NCI-H2171 (cell line): ENCODE measurements around the gene MYH7.
"Not testable (repeated sequence)": the region's sequence is repeated elsewhere in the genome, so short reads cannot be mapped to it uniquely, and the experiment has no call there.

Source experiments
- DNase-seq: peaks from one replicate; lab custom pipeline; 2025; lab: John Stamatoyannopoulos, UW

Gene MYH7

DNA sequence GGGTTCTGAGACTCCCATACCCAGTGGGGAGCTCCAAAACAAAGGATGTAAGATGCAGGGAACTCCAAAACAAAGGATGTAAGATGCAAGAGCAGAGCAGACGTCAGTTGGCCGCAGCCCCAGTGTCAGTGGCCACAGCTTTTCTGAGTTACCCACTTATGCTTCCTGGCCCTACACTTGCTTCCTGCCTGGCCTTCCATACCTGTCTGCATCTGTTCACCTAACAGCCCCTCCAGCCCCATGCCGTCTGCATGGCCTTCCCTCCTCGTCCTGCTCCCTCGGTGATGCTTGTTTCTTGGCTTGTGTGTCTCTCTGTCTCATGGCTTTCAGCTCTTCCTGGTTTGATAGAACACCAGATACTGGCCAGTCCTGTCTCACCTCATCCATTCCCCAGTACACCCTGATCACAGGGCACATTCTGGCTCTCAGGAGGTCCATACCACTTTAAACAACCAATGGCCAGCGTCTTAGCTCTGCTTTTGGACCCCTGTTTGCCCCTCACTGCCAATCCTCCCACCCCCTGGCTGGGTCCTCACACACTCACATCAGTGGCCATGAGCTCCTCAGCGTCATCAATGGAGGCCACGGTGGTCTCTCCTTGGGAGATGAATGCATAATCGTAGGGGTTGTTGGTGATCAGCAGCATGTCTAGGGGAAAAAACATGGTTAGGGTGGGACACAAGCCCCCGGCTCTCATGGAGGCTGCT lies 5.3 kb downstream of the MYH7 start:
- DNase-seq: no peak

DNA sequence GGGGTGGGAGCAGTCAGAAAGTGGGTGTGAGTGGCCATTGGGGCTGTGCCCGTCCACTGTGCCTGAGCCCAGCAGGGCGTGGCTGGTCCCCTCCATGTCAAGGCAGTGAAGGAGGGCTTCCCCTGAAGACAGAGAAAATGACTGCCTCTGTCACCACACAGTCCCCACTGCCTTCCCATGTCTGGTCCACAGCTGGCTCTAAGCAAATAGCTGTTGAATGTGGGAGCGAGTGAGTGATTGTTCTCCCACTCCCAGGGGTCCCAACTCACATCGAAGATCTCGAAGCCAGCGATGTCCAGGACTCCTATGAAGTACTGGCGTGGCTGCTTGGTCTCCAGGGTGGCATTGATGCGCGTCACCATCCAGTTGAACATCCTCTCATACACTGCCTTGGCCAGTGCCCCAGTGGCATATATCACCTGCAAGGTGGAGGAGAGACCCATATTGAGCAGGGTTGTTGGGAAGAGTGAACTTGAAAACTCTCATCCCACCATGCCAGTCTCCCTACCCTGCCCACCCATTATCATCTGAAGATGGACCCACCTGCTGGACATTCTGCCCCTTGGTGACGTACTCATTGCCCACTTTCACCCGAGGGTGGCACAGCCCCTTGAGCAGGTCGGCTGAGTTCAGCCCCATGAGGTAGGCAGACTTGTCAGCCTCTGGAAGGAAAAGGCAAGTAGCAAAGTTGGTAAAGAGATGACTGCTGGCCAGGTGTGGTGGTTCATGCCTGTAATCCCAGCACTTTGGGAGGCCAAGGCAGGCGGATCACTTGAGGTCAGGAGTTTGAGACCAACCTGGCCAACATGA lies 6.6 kb downstream of the MYH7 start:
- no peak for DNase-seq

DNA sequence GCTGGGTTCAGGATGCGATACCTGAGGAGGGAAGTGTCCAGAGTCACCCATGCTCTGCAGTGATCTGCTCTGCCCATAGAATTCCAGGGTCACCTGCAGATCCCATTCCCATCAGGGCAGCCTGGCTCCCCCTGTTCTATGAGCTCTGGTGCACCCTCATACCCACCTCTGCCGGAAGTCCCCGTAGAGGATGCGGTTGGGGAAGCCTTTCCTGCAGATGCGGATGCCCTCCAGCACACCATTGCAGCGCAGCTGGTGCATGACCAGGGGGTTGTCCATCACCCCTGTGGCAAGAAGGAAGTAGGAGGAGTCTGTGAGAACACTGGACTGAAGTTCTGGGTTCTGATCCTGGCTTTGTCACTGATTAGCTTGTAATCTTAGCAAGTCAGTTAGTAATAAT lies 9.7 kb downstream of the MYH7 start:
- not testable (repeated sequence) for DNase-seq

DNA sequence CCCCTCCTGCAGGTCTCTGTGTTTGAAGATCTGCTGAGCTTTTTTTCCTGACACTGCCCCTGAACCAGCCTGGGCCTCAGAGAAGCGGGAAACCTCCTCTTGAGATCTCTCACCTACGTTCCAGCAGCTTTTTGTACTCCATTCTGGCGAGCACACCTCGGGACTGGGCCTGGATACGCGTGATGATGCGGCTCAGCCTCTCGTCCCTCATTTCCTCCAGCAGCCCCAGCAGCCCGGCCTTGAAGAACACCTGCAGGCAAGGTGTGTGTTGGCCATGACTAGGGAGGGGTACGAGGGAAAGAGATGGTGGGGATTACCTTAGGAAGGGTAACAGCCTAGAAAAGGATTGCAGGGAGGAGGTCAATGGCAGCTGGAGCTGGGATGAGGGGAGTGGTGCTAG lies 10.3 kb downstream of the MYH7 start:
- no peak for DNase-seq

DNA sequence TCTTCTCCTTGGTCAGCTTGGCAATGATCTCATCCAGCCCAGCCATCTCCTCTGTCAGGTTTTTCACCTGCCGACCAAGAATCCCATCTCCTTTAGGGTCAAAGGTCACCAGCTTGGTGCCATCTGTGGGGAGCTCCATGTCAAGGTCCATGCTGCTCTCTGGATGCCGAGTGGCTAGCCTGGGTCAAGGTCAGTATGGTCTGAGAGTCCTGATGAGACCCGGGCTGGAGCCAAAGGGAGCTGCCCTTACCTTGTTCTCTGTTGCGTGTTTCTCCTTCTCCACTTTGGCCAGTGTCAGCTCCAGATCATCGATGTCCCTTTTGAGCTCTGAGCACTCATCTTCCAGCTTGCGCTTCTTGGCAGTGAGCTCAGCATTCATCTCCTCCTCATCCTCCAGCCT lies 11.8 kb downstream of the MYH7 start:
- no peak for DNase-seq

DNA sequence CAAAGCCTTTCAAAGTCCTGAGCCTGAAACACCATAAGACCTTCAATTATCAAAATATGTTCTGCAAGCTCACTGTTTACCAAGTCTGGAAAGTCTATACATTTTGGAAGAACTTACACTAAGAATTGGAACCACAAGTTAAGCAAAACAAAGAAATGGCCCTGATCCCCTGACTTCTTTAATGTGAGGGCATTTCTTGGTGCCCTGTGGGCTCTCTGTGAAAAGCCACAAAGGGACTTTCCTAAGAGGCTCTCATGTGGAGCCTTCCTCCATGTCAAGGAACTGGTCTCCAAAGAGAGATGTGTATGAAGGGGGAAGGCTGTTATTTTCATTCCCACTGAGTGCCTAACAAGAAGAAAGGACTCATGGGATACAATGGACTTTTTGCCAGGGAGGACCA lies 13.9 kb downstream of the MYH7 start:
- DNase-seq: no peak

DNA sequence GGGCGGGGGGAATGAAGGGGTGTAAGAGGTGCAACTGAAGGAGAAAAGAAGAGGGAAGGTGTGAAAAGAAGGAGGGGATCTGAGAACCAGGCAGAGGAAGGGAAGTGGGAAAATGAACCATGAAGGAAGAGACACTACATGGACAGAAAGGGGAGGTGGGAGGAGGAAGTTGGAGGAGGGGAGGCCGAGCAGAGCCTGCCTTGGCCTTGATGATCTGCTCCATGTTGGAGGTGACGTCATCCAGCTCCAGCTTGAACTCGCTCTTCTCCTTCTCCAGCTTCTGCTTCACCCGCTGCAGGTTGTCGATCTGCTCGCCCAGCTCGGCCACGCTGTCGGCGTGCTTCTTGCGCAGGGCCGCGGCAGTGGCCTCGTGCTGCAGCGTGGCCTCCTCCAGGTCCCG lies 15.8 kb downstream of the MYH7 start:
- not testable (repeated sequence) for DNase-seq

DNA sequence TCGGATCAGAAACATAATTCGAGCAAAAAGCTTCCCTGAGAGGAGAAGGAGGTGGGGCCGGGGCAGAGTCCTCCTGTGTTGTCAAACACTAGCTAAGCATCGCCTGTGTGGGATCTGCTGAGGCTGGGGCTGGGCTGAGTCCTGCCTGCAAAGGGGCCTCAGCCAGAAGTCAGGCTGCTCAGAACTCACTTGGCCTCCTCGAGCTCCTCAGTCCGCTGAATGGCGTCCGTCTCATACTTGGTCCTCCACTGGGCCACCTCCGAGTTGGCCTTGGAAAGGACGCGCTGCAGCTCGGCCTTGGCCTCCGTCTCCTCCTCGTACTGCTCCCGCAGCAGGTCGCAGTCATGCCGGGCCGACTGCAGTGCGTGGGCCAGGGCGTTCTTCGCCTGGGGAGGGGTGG lies 17.4 kb downstream of the MYH7 start:
- DNase-seq: no peak

DNA sequence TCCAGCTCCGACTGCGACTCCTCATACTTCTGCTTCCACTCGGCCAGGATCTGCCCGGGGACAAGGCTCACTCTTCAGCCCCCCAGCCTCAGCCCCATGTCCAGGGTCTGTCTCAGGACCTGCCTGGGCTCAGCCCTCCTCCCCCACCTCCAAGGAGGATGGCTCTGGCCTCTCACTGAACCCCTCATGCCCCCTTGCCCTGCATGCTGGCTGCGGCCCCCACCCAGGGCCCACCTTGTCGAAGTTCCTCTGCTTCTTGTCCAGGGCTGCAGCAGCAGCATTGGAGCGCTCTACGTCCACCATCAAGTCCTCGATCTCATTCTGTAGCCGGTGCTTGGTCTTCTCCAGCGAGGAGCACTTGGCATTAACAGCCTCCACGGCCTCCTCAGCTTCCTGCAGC lies 18.2 kb downstream of the MYH7 start:
- not testable (repeated sequence) for DNase-seq

DNA sequence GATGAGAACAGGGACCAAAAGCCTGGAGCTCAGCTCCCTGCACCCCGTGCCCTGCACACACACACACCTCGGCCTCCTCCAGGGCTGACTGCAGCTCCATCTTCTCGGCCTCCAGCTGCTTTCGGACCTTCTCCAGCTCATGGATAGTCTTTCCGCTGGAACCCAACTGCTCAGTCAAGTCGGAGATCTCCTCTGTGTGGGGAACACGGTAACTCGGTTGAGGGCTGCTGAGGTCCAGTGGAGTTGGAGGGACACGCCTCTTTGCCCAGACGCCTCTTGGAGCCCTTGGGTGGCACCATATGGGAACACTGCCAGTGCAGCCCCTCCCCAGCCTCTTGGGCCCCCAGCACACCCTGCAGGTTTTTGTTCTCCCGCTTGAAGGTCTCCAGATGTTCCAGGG lies 18.7 kb downstream of the MYH7 start:
- DNase-seq: no peak

DNA sequence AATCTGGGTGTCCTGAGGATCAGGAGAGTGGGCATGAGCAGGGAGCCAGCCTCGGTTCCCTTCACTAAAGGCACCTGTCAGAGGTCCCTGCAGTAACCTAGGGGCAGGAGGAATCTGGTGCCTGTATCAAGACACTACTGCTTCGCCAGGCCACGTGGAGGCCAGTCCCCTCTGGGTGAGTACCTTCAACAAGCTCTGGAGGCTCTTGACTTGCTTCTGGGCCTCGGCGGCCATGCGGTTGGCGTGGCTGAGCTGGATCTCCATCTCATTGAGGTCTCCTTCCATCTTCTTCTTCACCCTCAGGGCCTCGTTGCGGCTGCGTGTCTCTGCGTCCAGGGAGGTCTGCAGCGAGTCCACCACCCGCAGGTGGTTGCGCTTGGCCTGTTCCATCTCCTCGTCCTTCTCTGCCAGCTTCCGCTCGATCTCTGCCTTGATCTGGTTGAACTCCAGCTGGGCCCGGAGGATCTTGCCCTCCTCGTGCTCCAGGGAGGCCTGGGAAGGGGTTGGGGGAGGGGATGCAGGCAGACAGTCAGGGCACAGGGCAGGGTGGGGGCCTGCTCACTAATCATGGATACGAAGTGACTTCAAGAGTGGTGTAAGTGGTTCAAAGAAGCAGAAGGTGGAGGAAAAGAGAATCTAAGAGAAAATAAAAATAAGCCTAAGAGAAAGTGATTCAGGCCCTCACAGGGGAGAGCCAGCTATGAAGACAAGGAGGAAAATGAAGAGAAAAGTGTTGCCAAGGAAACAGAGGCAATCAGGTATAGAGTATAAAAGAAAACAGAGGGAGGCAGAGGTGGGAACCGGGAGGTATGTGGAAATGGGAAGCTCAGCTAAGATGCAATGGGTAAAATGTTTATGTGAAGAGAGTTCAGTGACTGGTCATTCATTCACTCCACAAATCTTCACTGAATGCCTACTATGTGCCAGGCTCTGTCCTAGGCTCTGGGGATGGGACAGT lies 19.4 kb downstream of the MYH7 start:
- DNase-seq: no peak

DNA sequence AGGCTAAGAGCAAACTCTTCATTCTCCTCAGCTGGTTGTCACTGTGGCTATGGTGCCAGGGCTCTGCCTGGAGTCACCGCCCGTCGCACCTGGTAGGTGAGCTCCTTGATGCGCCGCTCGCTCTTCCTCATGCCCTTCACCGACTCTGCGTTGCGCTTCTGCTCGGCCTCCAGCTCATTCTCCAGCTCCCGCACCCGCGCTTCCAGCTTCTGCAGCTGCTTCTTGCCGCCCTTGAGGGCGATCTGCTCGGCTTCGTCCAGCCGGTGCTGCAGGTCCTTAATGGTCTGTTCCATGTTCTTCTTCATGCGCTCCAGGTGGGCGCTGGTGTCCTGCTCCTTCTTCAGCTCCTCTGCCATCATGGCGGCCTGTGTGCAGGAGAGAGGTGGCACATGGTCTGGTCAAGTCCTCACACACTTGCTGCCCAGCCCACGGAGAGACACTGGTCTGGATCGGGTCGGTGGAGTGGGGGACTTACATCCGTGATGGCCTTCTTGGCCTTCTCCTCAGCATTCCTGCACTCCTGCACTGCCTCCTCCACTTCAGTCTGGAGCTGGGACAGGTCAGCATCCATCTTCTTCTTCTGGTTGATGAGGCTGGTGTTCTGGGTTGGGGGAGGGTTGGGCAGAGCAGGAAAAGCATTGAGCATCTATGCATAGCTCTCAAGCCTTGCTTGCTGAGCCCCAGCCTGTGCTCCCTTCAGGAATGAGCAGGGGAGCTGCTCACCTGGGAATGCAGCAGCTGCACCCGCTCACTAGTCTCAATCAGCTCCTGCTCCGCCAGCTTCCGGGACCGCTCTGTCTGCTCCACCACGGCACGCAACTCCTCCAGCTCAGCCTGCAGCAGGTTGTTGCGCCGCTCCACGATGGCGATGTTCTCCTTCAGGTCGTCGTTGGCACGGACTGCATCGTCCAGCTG lies 20.3 kb downstream of the MYH7 start:
- DNase-seq: no peak

DNA sequence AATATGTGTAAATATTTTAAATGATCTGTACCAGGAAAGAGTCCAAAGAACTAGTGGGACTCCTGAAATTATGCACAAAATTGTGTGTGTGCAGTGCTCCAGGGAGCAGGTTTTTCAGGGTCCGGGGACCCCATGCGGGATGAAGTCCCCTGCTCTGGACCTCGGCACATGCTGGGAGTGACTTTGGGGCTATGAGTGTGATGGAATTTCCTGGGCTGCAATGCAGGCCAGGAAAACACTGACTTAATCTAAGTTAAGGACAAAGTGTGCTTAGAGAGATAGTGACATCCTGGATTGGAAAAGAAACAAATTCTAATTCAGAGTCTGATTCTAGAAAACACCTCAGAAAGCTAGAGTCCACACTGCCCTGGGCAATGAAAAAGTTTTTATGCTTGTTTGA lies 21.2 kb downstream of the MYH7 start:
- DNase-seq: no peak

DNA sequence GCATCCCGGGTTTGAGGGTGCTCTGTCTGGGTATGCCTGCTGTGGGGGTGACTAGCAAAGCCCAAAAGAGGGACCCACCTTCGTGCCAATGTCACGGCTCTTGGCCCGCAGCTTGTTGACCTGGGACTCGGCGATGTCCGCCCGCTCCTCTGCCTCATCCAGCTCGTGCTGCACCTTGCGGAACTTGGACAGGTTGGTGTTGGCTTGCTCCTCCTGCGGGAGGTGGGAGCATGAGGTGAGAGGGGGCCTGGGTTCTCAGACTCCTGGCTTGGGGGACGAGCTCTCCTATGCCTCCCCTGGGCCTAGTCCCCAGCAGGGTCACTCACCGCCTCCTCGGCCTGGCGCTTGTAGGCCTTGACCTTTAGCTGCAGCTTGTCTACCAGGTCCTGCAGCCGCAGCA lies 21.8 kb downstream of the MYH7 start:
- DNase-seq: no peak

DNA sequence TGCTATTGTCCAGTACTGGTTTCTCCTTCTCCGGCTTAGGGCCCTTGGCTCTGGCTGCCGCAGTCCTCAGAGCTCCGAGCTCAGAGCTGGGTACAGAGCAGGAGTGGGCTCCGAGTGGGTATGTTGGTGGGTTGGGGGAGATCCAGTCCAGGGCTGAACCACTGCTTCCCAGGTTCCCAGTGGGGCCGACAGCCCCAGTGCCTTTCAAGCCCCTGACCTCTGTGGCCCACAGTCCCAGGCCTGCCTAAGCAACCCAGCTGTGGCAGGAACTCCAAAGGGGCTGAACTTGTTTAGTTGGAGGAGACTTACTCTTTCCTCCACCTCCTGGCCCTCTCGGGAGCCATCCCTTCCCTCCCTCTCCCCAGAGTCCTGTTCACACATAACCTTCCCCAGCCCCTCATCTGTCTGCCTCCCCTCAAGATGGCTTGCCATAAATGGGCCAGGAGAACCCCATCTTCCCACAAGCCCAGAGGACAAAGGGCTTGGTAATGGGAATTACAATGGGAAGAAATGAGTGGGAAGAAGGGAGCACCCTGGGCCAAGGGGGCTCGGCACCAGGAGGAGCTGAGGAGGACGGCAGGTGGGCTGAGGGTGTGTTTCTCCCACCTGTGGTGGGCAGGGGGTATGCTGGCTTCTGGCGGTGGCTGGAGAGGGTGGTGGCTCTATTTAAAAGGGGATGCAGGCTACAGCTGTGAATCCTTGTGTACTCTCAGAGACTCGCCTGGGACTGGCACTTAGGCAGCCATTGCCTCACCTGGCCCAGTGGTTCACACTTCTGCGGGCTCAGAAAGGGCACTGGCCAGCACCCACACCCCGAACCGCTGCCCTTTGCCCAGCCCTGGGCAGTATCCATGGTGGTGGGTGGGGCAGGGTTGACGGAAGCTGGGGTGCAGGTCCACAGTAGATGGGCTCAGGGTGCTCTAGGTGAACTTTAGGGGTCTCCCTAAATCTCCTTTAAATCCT lies 23.6 kb downstream of the MYH7 start:
- DNase-seq: no peak

DNA sequence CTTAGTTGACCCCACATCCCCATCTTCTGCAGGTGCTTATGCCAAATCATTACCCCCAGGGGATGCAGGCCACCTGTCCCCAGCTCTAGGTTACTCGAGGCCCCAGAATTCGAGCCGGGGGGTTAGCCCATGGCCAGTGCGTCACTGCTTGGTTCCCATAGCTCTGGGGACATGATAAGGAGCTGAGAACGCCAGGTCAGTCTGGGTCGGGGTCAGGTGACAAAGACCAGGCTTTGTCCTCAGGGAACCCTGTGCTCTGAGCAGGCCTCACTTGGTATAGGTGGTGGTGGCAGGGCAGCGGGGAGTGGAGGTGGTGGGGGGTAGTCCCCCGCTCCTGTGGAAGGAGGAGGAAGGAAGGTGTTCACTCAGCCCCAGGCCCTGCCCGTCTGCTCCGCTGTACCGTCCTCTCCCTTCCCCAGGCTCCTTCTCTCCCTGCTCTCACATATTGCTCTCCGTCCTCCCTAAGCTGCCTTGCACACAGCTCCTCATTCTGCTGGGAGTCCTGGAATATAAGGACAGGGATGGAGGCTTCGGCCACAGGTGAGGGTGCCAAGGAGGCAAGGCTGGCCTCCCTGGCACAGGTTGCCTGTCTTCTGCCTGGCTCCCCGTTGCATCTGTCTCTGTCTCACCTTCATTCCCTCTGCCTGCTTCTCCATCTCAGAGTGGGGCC lies 25.4 kb downstream of the MYH7 start:
- no peak for DNase-seq

DNA sequence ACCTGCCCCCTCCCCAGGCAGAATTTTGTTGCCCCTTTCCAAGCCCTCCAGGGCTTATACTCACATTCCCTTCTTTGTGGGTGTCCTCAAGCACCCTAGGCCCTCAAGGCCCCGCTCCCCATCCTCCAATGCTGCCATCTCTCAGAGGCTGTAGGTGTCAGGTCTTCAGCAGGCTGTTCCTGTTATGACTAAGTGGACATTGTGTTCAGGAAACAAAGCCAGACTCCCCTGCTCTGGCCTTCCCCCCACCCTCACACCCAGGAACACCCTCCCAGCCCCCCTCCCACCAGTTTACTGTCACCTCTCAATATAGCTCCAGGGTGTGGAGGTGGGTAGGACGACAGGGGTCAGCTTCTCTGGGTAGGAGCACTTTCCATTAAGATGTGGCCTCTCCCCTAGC lies 26.0 kb downstream of the MYH7 start:
- no peak for DNase-seq

DNA sequence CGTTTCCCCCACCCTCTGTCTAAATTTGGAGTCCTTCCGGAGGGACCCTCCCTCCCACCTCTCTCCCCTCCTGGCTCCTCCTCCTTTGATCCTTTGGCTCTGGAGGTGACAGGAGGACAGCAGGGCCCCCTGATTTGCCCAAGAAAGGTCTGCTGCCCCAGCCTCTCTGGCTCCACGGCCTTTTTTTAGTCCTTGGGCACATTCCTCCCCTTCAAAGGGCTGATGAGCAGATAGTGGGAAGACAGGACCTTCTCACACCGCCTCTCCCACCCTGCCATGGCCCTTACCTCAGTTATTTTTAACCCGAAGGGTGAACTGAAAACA lies 27.2 kb downstream of the MYH7 start:
- no peak for DNase-seq

DNA sequence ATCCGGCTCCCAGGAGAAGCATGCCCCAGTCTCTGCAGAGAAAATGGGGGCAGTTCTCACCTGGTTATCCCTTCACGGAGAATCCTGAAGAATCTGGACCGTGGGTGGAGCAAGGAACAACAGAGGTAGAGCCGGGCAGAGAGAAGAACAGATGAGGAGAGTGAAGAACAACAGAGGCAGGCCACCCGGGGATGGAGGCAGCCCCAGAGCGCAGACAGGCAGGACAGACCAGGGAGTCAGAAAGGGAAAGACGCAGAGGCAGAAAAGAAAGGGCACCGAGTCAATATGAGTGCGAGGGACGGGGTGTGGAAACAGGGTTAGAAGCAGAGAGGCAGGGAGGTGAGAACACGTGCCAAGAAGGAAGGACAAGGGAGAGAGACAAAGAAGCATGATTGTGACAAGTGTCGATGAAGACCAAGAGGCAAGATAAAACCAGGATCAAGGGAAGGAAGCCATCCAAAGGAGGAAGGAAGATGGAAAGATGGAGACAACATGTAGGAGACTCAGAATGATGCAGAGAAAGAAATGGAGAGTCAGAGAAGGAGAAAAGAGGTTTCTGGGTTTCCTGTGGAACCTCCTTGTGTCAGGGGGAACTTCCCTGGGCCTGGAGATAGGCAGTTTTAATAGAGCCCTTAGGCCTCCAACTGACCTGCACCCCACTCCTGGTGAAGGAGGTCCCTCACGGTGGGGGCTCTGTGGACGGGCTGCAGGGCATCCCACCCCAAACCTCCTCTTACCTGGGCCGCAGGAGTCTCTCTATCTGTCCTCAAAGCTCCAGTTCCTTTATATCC lies 27.7 kb downstream of the MYH7 start, which contains the start of gene MYH6:
MYH6 (minus strand) TSS at position 758 of the 791 bp plus-strand sequence. CDS start 1,050 bp downstream, outside the sequence.
- DNase-seq: no peak
